ENCODE measurements around the gene MTG1. TPM values are rescaled to one million over a fixed set of nuclear protein-coding genes. Genes with fewer than 3 reads are reported as not detected.
"Not testable (repeated sequence)": the region's sequence is repeated elsewhere in the genome, so short reads cannot be mapped to it uniquely, and the experiment has no call there.

Gene MTG1
- total RNA-seq, 2 experiments from 2014 or later: 47.7 to 56.1 TPM

DNA sequence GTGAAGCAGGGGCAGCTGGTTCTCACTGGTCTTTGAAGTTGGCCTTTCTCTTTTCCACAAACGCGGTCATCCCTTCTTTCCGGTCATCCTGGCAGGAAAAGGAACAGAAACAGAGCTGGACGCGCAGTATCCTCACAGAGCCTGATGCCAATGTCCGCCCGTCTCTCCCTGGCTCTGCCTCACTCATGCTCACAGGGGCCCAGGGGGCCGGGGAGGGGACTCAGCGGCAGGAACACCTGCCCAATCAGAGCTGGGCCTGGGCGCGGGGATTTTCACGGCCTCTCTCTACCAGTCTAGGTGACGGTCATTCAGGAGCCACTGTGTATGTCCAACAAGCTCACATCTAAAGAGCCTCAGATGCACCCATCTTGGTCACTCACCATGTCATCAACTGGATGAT lies 31.1 kb upstream of the MTG1 start:
- H3K36me3 Mint-ChIP-seq (ENCODE audit: low read depth): peaks cover 4% of the 10 kb centered on the region
- H3K27ac Mint-ChIP-seq: no peak overlapping the region
- ChIA-PET POLR2A (no interaction called here), CTCF (interaction anchor here (0.5 to 2.0 kb wide), 2 partner anchors 48 to 50 kb away, joined by 3 to 5 read pairs; no protein-coding TSS in a partner anchor)
- H3K9me3 Mint-ChIP-seq: no peaks in the 10 kb centered on the region
- H3K4me3 Mint-ChIP-seq: no peak overlapping the region
- H3K4me1 Mint-ChIP-seq: no peaks in the 10 kb centered on the region
- H3K27me3 Mint-ChIP-seq: no peaks in the 10 kb centered on the region
- DNase-seq: no peak

DNA sequence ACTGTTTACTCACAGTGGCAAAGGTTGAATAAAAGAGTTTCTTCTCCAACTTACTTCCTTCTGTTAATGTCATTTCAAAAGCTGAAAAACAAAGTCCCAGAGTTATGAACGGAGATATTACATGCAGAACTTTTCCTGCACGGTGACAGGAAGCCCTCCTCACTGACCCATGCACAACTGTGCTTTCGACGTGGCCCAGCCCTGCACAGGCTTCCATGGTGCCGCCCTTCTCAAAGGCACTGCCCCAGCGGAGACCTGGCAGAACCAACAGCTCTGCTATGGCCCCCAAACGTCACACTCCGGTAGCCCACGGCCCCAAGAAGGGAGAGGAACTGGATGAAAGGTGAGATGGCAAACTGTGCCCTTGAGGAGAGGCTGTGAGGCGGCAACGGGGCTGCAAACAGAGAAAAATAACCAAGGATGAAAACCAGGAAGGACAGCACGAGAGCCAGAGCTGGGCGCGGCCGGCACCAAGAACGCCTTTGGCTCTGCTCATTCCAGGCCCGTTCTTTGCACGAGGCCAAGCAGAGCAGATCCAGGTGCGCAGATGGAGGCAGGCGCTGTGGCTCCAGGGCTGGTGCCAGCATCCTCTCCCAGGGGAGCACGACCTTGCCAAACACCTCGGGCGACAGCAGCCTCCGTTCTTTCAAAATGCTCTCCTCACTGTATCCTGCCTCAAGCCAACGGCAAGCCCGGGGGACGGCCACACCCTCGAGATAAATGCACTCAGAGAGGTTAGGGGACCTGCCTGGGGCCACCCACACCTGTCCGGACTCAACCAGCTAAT lies 29.1 kb upstream of the MTG1 start:
- Mint-ChIP-seq H3K4me1 (no peaks in the 10 kb centered on the region), H3K4me3 (no peak overlapping the region), H3K27me3 (no peaks in the 10 kb centered on the region), H3K9me3 (no peaks in the 10 kb centered on the region), H3K36me3 (ENCODE audit: low read depth) (peaks cover 10% of the 10 kb centered on the region), H3K27ac (no peak overlapping the region)
- CTCF ChIA-PET: no interaction called here
- POLR2A ChIA-PET: no interaction called here
- DNase-seq: no peak

DNA sequence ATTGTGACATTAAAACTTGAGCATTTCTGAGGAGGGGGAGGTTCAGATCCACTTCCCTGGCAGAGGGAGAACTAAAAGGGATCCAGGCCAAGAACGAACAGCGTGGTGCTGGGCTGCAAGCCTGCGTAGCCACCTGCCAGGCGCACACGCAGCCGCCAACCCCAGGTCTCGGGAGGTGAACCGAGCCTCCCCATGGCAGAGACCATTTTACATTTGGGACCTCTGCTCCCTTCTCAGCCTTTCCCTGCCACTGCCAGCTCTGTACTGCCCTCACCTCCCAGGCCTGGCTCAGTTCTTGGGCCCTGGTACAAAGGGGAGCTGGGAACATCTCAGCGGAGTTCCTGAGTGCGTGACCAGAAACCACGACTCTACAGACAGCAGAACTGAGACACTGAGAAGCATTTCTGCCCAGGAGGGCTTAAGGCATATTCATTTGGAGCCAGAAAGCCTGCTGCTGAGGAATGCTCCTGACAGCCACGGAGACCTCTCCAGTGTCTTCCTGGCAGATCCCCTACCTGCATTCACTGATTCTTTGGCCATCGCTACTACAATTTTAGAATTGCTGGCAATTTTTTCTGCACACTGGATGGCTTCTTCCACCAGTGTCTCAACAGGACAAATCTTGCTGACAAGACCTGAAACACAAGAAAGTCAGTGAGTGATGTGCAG lies 28.4 kb upstream of the MTG1 start:
- peaks cover 13% of the 10 kb centered on the region for H3K36me3 Mint-ChIP-seq (ENCODE audit: low read depth)
- H3K4me3 Mint-ChIP-seq: no peak overlapping the region
- H3K27me3 Mint-ChIP-seq: no peaks in the 10 kb centered on the region
- ChIA-PET CTCF (no interaction called here), POLR2A (no interaction called here)
- no peaks in the 10 kb centered on the region for H3K4me1 Mint-ChIP-seq
- no peak for DNase-seq
- no peaks in the 10 kb centered on the region for H3K9me3 Mint-ChIP-seq
- no peak overlapping the region for H3K27ac Mint-ChIP-seq

DNA sequence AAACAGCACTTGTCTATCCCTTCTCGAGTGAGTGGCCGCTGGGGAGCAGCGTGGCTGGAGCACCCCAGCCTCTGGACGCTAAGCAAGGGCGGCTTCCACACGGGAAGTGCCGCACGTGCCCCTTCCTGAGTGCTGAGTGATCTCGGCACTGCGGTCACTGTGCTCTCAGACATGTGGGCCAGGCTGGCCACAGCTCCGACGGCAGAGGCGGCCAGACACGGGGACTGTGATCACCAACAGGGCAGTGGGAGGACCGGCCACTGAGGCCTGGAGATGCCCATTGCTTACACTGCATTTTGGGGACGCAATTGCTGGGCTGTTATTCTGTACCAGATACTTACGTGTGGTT lies 27.9 kb upstream of the MTG1 start:
- Mint-ChIP-seq H3K27me3 (no peaks in the 10 kb centered on the region), H3K4me3 (no peak overlapping the region), H3K27ac (no peak overlapping the region), H3K36me3 (ENCODE audit: low read depth) (peaks cover 13% of the 10 kb centered on the region), H3K4me1 (no peaks in the 10 kb centered on the region), H3K9me3 (no peaks in the 10 kb centered on the region)
- ChIA-PET CTCF (no interaction called here), POLR2A (no interaction called here)
- no peak for DNase-seq

DNA sequence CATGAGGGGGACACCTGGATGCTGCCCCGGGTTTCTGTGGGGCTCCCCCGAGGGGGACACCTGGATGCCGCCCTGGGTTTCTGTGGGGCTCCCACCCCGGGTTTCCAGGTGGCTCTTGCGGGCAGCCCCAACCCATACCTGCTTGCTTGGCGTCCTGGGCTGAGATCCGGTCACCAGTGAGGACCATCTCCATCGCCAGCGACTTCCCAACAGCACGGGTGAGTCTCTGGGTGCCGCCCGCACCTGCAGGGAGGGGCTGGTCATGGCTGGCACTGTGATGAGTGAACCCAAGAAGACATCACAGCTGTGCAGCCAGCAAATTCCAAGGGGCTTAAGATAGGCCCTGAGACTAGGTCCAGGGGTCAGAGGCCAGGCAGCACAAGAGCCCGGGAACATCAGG lies 27.2 kb upstream of the MTG1 start:
- CTCF ChIA-PET: interaction anchor here (0.6 kb wide), 1 partner anchor 9 kb away, joined by 3 read pairs; no protein-coding TSS in a partner anchor
- peaks cover 2% of the 10 kb centered on the region for H3K4me1 Mint-ChIP-seq

DNA sequence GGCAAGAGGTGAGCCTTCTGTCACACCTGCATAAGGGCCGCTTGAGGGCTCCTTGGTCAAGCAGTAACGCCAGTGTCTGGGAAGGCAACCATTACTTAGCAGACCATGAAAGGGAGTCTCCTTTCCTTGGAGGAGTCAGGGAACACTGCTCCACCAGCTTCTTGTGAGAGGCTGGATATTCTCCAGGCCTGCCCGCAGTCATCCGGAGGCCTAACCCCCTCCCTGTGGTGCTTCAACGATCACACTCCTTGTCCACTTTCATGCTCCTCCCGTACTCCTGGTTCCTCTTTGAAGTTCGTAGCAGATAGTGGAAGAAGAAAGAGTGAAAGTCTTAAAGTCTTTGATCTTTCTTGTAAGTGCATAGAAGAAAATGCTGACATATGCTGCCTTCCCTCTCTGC lies 26.5 kb upstream of the MTG1 start:
- H3K9me3 Mint-ChIP-seq, H3K27me3 Mint-ChIP-seq, H3K4me1 Mint-ChIP-seq, H3K4me3 Mint-ChIP-seq, H3K27ac Mint-ChIP-seq, DNase-seq, POLR2A ChIA-PET: not testable (repeated sequence)
- CTCF ChIA-PET: interaction anchor here (0.6 kb wide), 1 partner anchor 10 kb away, joined by 3 read pairs; no protein-coding TSS in a partner anchor
- peaks cover 13% of the 10 kb centered on the region for H3K36me3 Mint-ChIP-seq (ENCODE audit: low read depth)

More for the DNA sequence above, 27.2 kb upstream of the MTG1 start:
- Mint-ChIP-seq H3K27me3 (no peaks in the 10 kb centered on the region), H3K27ac (no peak overlapping the region), H3K4me3 (no peak overlapping the region), H3K36me3 (ENCODE audit: low read depth) (peaks cover 13% of the 10 kb centered on the region), H3K9me3 (no peaks in the 10 kb centered on the region)
- POLR2A ChIA-PET: no interaction called here
- DNase-seq: no peak

DNA sequence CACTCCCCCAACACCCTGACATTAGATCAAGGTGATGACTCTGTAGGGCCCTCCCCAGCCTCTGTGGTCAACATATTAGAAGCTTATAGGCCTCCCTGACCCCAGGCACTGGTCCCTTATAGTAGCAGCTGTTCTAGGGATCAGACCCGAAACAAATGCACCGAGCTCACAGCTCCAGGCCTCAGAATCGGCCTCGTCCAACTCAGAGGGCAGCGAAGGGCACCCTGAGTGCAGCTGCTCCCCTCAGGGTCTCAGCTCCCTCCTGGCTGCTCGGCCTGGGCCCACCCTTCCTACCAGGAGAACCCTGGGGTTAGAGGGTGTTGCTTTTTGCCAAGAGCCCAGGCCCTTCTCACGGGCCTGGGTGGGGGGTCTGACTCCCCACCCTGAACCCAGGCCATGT lies 25.8 kb upstream of the MTG1 start:
- Mint-ChIP-seq H3K4me1 (peaks cover 7% of the 10 kb centered on the region), H3K27me3 (no peaks in the 10 kb centered on the region), H3K36me3 (ENCODE audit: low read depth) (peaks cover 11% of the 10 kb centered on the region), H3K9me3 (no peaks in the 10 kb centered on the region), H3K4me3 (no peak overlapping the region), H3K27ac (no peak overlapping the region)
- no peak for DNase-seq
- ChIA-PET POLR2A (no interaction called here), CTCF (interaction anchor here (1.0 kb wide), 1 partner anchor 19 kb away, joined by 4 read pairs; no protein-coding TSS in a partner anchor)

DNA sequence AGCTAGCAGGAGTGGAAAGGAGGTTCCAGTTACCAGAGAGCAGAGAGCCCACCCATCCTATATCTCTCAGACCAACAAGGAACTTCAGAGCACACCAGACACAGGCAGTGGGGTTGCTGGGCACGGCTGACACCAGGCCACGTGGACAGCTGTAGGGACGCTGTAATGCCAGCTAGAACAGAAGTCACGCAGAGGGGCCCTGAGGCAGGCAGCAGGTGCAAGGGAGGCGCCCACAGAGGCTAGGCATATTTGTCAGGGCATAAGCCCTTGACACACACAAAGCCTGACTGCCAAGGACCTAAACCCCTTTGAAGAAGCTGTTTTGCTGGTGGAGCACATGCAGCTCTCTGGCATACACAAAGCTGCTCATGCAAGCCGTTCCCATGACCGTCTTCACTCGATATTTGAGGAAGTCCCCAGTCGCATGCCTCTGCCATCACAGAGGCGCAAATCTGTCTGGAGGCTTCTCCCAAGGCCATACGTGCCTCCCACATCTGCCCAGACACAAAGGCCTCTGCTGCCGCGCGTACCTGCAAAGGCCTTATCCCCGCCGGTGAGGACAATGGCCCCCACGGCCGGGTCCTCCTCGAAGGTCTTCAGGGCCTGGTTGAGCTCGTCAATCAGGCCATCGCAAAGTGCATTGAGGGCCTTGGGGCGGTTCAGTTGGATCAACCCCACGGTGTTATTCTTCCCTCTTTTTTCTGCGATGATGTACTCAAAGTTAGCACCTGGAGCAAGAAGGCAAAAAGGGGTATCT lies 23.7 kb upstream of the MTG1 start:
- H3K27ac Mint-ChIP-seq: no peak overlapping the region
- H3K36me3 Mint-ChIP-seq (ENCODE audit: low read depth): peaks cover 11% of the 10 kb centered on the region
- no peaks in the 10 kb centered on the region for H3K9me3 Mint-ChIP-seq
- POLR2A ChIA-PET: no interaction called here
- H3K4me1 Mint-ChIP-seq: peaks cover 15% of the 10 kb centered on the region
- H3K4me3 Mint-ChIP-seq: no peak overlapping the region
- DNase-seq: no peak
- no peaks in the 10 kb centered on the region for H3K27me3 Mint-ChIP-seq
- CTCF ChIA-PET: interaction anchor here (1.9 kb wide), 1 partner anchor 9 kb away, joined by 5 read pairs; no protein-coding TSS in a partner anchor

DNA sequence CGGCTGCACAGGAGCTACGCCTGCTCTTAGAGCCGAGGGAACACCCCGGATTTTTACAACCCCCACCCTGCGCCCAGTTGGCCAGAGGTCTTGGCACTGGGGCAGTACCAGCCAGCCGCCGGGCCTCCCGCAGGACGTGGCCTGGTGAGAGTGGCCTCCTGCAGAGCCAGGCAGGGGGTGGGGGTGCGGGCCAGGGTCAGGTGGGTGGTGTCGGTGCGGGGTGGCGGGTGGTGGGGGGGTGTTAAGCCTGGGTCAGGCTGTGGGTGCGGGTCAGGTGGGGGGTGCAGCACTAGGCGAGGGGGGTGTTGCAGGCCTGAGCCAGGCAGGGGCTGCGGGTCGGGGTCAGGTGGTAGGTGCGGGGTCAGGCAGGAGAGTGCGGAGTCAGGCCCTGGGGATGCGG lies 21.4 kb upstream of the MTG1 start:
- Mint-ChIP-seq H3K27me3 (peaks cover 3% of the 10 kb centered on the region), H3K4me1 (peaks cover 25% of the 10 kb centered on the region), H3K9me3 (no peaks in the 10 kb centered on the region), H3K27ac (no peak overlapping the region), H3K4me3 (peak overlapping the region; percentile 75), H3K36me3 (ENCODE audit: low read depth) (peaks cover 11% of the 10 kb centered on the region)
- POLR2A ChIA-PET: no interaction called here
- CTCF ChIA-PET: interaction anchor here (1.1 kb wide), 1 partner anchor 11 kb away, joined by 3 read pairs; no protein-coding TSS in a partner anchor
- DNase-seq: no peak

DNA sequence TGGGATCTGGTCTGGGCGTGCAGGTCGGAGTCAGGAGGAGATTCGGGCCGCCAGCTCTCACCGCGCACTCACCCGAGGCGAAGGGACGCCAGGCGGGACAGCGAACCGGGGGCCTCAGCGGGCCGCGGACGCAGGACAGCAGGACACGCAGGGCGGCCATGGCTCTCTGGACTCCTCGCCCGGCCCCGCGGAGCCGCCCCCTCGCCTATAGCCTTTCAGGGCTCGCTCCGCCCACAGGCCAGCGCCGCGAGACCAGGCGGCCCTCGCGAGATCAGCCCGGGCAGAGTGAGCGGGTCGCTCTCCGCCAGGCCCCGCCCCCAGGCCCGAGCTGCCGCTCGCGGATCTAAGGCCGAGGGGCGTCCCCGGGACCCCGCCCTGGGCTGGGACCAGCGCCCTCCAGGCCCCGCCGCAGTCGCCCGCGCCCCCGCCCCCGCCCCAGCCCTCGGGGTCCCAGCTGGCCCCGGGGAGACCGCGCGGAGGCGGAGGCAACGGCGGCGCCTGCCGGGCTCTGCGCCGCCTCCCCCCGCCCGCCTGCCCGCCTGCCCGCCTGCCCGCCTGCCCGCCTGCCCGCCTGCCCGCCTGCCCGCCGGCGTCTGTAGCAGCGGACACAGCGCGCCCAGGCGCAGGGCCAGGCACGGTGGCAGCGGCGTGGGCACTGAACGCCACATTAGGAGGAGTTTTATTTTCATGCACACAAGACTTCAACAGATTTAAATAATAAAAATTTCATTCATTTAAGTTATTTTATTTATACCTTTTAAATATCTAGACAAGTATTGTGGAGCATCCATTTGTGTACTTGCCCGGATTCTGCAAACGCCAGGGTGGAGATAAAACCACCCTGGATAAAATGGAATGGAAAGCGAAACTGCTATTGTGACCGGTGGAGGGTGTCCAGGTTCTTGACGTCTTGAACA lies 20.5 kb upstream of the MTG1 start, which contains the start of gene ECHS1:
TSS of gene ECHS1 (minus strand) at position 181 of the 917 bp plus-strand sequence. CDS start at position 160, 21 bp downstream.
- Mint-ChIP-seq H3K27me3 (peaks cover 3% of the 10 kb centered on the region), H3K4me1 (peaks cover 25% of the 10 kb centered on the region), H3K9me3 (no peaks in the 10 kb centered on the region), H3K4me3 (peak within 1 kb of the TSS; percentile 75), H3K27ac (peak within 1 kb of the TSS; percentile 78), H3K36me3 (ENCODE audit: low read depth) (peaks cover 8% of the 10 kb centered on the region)
- CTCF ChIA-PET: interaction anchor here (1.1 kb wide), 1 partner anchor 12 kb away, joined by 3 read pairs; no protein-coding TSS in a partner anchor
- DNase-seq: peak; percentile 95
- POLR2A ChIA-PET: no interaction called here

DNA sequence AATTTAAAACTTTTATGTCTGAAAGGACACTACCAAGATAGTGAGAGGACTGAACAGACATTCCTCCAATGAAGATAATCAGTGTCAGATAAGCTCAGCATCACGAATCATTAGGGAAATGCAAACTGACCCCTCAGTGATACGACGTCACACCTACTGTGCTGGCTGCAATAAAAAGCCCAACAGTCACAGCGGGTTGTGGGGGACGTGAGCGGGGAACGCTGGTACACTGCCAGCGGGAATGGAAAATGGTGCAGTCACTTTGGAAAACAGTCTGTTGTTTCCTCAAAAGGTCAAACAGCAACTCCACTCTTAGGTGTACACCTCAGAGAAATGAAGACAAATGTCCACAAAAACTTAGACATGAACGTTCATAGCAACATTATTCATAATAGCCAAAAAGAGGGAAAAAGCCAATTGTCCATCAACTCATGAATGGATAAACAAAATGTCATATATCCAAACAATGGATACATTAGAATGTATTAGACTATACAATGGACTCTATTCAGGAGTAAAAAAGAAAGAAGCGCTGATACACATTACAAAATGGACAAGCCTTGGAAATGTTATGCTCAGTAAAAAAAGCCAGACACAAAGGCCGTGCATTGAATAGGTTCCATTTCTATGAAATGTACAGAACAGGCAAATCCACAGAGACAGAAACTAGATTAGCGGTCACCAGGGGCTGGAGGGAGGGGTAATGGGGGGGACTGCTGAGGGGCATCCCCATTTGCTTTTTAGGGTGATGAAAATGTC lies 18.4 kb upstream of the MTG1 start:
- Mint-ChIP-seq H3K36me3 (ENCODE audit: low read depth) (peaks cover under 1% of the 10 kb centered on the region), H3K9me3 (no peaks in the 10 kb centered on the region), H3K27me3 (peaks cover 3% of the 10 kb centered on the region), H3K27ac (no peak overlapping the region), H3K4me3 (no peak overlapping the region), H3K4me1 (peaks cover 25% of the 10 kb centered on the region)
- no peak for DNase-seq
- ChIA-PET CTCF (no interaction called here), POLR2A (no interaction called here)

DNA sequence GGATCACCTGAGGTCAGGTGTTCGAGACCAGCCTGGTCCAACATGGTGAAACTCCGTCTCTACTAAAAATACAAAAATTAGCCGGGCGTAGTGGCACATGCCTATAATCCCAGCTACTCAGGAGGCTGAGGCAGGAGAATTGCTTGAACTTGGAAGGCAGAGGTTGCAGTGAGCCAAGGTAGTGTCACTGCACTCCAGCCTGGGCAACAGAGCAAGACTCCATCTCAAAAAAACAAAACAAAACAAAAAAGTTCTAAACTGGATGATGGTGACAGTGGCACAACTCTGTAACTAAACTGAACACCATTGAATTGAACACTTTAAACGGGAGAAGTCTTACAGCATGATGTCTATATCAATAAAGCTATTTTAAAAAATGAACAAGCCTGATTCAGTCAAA lies 17.8 kb upstream of the MTG1 start:
- DNase-seq; H3K36me3 Mint-ChIP-seq (ENCODE audit: low read depth); H3K27me3 Mint-ChIP-seq; H3K9me3 Mint-ChIP-seq; H3K27ac Mint-ChIP-seq; POLR2A ChIA-PET: not testable (repeated sequence)
- Mint-ChIP-seq H3K4me1 (peaks cover 25% of the 10 kb centered on the region), H3K4me3 (peak overlapping the region; percentile 26)
- CTCF ChIA-PET: interaction anchor here (1.0 kb wide), 1 partner anchor 13 kb away, joined by 4 read pairs; no protein-coding TSS in a partner anchor
